AG20443 (cell line): ENCODE data around the gene NOXA1.
"Not testable (repeated sequence)": the region's sequence is repeated elsewhere in the genome, so short reads cannot be mapped to it uniquely, and the experiment has no call there.

ENCODE experiments used
- DNase-seq: peaks from one replicate; pipeline ENCODE4 v3.0.0; 2012; ENCODE audit warnings: low spot score, mixed read lengths

NOXA1 gene

GRCh38 chr9:137404961-137405567 lies 18.1 kb upstream of the NOXA1 start:
- no peak for DNase-seq

- DNase-seq, result no peak
Measured at GRCh38 chr9:137405677-137406081, 17.5 kb upstream of the NOXA1 start.

GRCh38 chr9:137406085-137406760 lies 17.0 kb upstream of the NOXA1 start:
- no peak for DNase-seq

- peak; percentile 93 for DNase-seq
Measured at GRCh38 chr9:137406876-137407589, 16.2 kb upstream of the NOXA1 start.

- peak; percentile 50 for DNase-seq
Measured at GRCh38 chr9:137407590-137408300, 15.4 kb upstream of the NOXA1 start.

- DNase-seq, result no peak
Measured at GRCh38 chr9:137408651-137409405, 14.4 kb upstream of the NOXA1 start.

- DNase-seq, result no peak
Measured at GRCh38 chr9:137409515-137409914, 13.7 kb upstream of the NOXA1 start.

- not testable (repeated sequence) for DNase-seq
Measured at GRCh38 chr9:137410236-137410890, 12.8 kb upstream of the NOXA1 start.

GRCh38 chr9:137410891-137411249 lies 12.3 kb upstream of the NOXA1 start:
- no peak for DNase-seq

- DNase-seq, result no peak
Measured at GRCh38 chr9:137411260-137411644, 11.9 kb upstream of the NOXA1 start.

GRCh38 chr9:137411645-137412380 lies 11.4 kb upstream of the NOXA1 start:
- peak; percentile 91 for DNase-seq

- DNase-seq, result no peak
Measured at GRCh38 chr9:137412431-137412830, 10.8 kb upstream of the NOXA1 start.

- DNase-seq, result no peak
Measured at GRCh38 chr9:137415451-137415850, 7.7 kb upstream of the NOXA1 start.

GRCh38 chr9:137416006-137416562 lies 7.1 kb upstream of the NOXA1 start:
- DNase-seq, result no peak

GRCh38 chr9:137416563-137417151 lies 6.5 kb upstream of the NOXA1 start:
- no peak for DNase-seq

- no peak for DNase-seq
Measured at GRCh38 chr9:137417161-137418021, 5.8 kb upstream of the NOXA1 start.

- no peak for DNase-seq
Measured at GRCh38 chr9:137421838-137422603, 1.2 kb upstream of the NOXA1 start.
